WTC11 (cell line): ENCODE data around the gene FAS. TPM values are rescaled to one million over a fixed set of nuclear protein-coding genes. Genes with fewer than 3 reads are reported as not detected.

ENCODE experiments used
- ATAC-seq: fragments of 200-7000 bp; cut with Tn5 transposase; 2 replicates; pipeline ENCODE4 v1.10.0; 2021; ENCODE audit warnings: mild to moderate bottlenecking, moderate library complexity
- CTCF ChIA-PET: fragments of 300-600 bp; sonication (Branson Sonifier 250); formaldehyde crosslinking; loops from one replicate; lab custom pipeline; 2021; ENCODE audit warnings: antibody characterized with exemption; lab: Charles Lee
- POLR2A ChIA-PET: fragments of 350-600 bp; sonication (Branson Sonifier 250); formaldehyde crosslinking; loops from one replicate; lab custom pipeline; 2021; ENCODE audit warnings: antibody characterized with exemption; lab: Charles Lee
- DNase-seq: peaks from one replicate; pipeline ENCODE4 v3.0.0; 2021; ENCODE audit warnings: low spot score
- H3K27ac Mint-ChIP-seq: 2 replicates; pipeline ENCODE4 v1.8.0; 2021; ENCODE audit warnings: mixed read lengths
- H3K27me3 Mint-ChIP-seq: 2 replicates; pipeline ENCODE4 v1.8.0; 2021; ENCODE audit warnings: low read depth, mild to moderate bottlenecking, moderate library complexity, mixed read lengths
- H3K36me3 Mint-ChIP-seq: 2 replicates; pipeline ENCODE4 v1.8.0; 2021; ENCODE audit warnings: mixed read lengths
- H3K4me1 Mint-ChIP-seq: 2 replicates; pipeline ENCODE4 v1.8.0; 2022; ENCODE audit warnings: mixed read lengths
- H3K4me3 Mint-ChIP-seq: 2 replicates; pipeline ENCODE4 v1.8.0; 2021; ENCODE audit warnings: mild to moderate bottlenecking, moderate library complexity, mixed read lengths
- H3K9me3 Mint-ChIP-seq: 2 replicates; pipeline ENCODE4 v1.8.0; 2021; ENCODE audit warnings: mixed read lengths
- AFF4 ChIP-seq: sonication (generic); formaldehyde crosslinking; IDR thresholded peaks from 2 replicates; pipeline ENCODE4 v1.8.1; 2023; ENCODE audit warnings: mild to moderate bottlenecking, missing genetic modification reagents, borderline replicate concordance
- ARID4B ChIP-seq: sonication (generic); formaldehyde crosslinking; IDR thresholded peaks from 2 replicates; pipeline ENCODE4 v1.8.0; 2023; ENCODE audit warnings: missing genetic modification reagents, mild to moderate bottlenecking, borderline replicate concordance
- ATF6 ChIP-seq: sonication (generic); formaldehyde crosslinking; IDR thresholded peaks from 2 replicates; pipeline ENCODE4 v1.8.1; 2023; ENCODE audit warnings: mild to moderate bottlenecking, missing genetic modification reagents
- CBFB ChIP-seq: sonication (generic); formaldehyde crosslinking; IDR thresholded peaks from 2 replicates; pipeline ENCODE4 v1.8.1; 2022; ENCODE audit warnings: mild to moderate bottlenecking, low read depth, missing genetic modification reagents
- CREB1 ChIP-seq: sonication (generic); formaldehyde crosslinking; IDR thresholded peaks from 2 replicates; pipeline ENCODE4 v1.8.0; 2023; ENCODE audit warnings: mild to moderate bottlenecking, missing genetic modification reagents
- E2F1 ChIP-seq: sonication (generic); formaldehyde crosslinking; IDR thresholded peaks from 2 replicates; pipeline ENCODE4 v1.8.0; 2022; ENCODE audit warnings: mild to moderate bottlenecking, missing genetic modification reagents
- ERG ChIP-seq: fragments of 250-450 bp; sonication (Bioruptor Pico); IDR thresholded peaks from 2 replicates; pipeline ENCODE4 v1.8.0; 2021; ENCODE audit warnings: mild to moderate bottlenecking
- ETV6 ChIP-seq: sonication (generic); formaldehyde crosslinking; IDR thresholded peaks from 2 replicates; pipeline ENCODE4 v1.8.1; 2022; ENCODE audit warnings: mild to moderate bottlenecking, missing genetic modification reagents
- FOXP1 ChIP-seq: sonication (generic); formaldehyde crosslinking; IDR thresholded peaks from 2 replicates; pipeline ENCODE4 v1.8.0; 2022; ENCODE audit warnings: missing genetic modification reagents, mild to moderate bottlenecking, moderate library complexity, borderline replicate concordance
- MXD4 ChIP-seq: fragments of 250-450 bp; sonication (Bioruptor Pico); IDR thresholded peaks from 2 replicates; pipeline ENCODE4 v1.8.0; 2021; ENCODE audit warnings: mild to moderate bottlenecking, moderate library complexity, borderline replicate concordance
- MYBL2 ChIP-seq: sonication (generic); formaldehyde crosslinking; IDR thresholded peaks from 2 replicates; pipeline ENCODE4 v1.8.1; 2023; ENCODE audit warnings: mild to moderate bottlenecking, moderate library complexity, missing genetic modification reagents
- PREB ChIP-seq: sonication (generic); formaldehyde crosslinking; IDR thresholded peaks from 2 replicates; pipeline ENCODE4 v1.8.1; 2022; ENCODE audit warnings: mild to moderate bottlenecking, missing genetic modification reagents, moderate library complexity, borderline replicate concordance
- PRRX2 ChIP-seq: fragments of 250-450 bp; sonication (Bioruptor Pico); IDR thresholded peaks from 2 replicates; pipeline ENCODE4 v1.8.0; 2021; ENCODE audit warnings: mild to moderate bottlenecking
- TP53 ChIP-seq: sonication (generic); formaldehyde crosslinking; IDR thresholded peaks from 2 replicates; pipeline ENCODE4 v1.8.1; 2023; ENCODE audit warnings: mild to moderate bottlenecking, missing genetic modification reagents
- ZBTB43 ChIP-seq: sonication (generic); formaldehyde crosslinking; IDR thresholded peaks from 2 replicates; pipeline ENCODE4 v1.8.1; 2023; ENCODE audit warnings: mild to moderate bottlenecking, missing genetic modification reagents
- ZNF396 ChIP-seq: fragments of 250-450 bp; sonication (Bioruptor Pico); IDR thresholded peaks from 2 replicates; pipeline ENCODE4 v1.8.0; 2021; ENCODE audit warnings: mild to moderate bottlenecking, moderate library complexity, borderline replicate concordance
- total RNA-seq: library from RNA; stranded (reverse); gene quantifications from 3 replicates; pipeline ENCODE4 v1.2.3, GENCODE V29; 2021

Gene FAS
- total RNA-seq, 1 experiment from 2014 or later, result 4.1 TPM

GRCh38 chr10:88979153-88979562, 11.4 kb upstream of the FAS start:
- ATAC-seq (peak; percentile 64), DNase-seq (no peak)
- Mint-ChIP-seq H3K27me3 (no peaks in the 10 kb centered on the region), H3K36me3 (no peaks in the 10 kb centered on the region), H3K9me3 (no peaks in the 10 kb centered on the region), H3K4me1 (peaks cover 7% of the 10 kb centered on the region), H3K4me3 (no peak overlapping the region), H3K27ac (no peak overlapping the region)
- CTCF ChIA-PET, result interaction anchor here (1.4 kb wide), 1 partner anchor 45 kb away, joined by 3 read pairs; no protein-coding TSS in a partner anchor
- POLR2A ChIA-PET, result no interaction called here
- TF ChIP-seq ZBTB43 (CRISPR knock-in tag) (no peak), FOXP1 (CRISPR knock-in tag) (no peak), TP53 (CRISPR knock-in tag) (no peak), ATF6 (CRISPR knock-in tag) (no peak), PRRX2 (CRISPR knock-in tag) (no peak), ETV6 (no peak), CREB1 (CRISPR knock-in tag) (no peak), ARID4B (CRISPR knock-in tag) (no peak)

GRCh38 chr10:88979603-88980002, 11.0 kb upstream of the FAS start:
- Mint-ChIP-seq H3K36me3 (no peaks in the 10 kb centered on the region), H3K27ac (no peak overlapping the region), H3K4me3 (no peak overlapping the region), H3K4me1 (peaks cover 7% of the 10 kb centered on the region), H3K27me3 (no peaks in the 10 kb centered on the region), H3K9me3 (no peaks in the 10 kb centered on the region)
- ATAC-seq (no peak), DNase-seq (no peak)
- POLR2A ChIA-PET, result no interaction called here
- CTCF ChIA-PET, result interaction anchor here (1.4 kb wide), 1 partner anchor 251 kb away, joined by 3 read pairs; no protein-coding TSS in a partner anchor
- TF ChIP-seq CBFB (CRISPR knock-in tag) (no peak), ZNF396 (CRISPR knock-in tag) (no peak), E2F1 (CRISPR knock-in tag) (no peak), MYBL2 (CRISPR knock-in tag) (no peak), ZBTB43 (CRISPR knock-in tag) (no peak), ERG (CRISPR knock-in tag) (no peak), MXD4 (CRISPR knock-in tag) (no peak), AFF4 (CRISPR knock-in tag) (no peak), PREB (CRISPR knock-in tag) (no peak)
